HEK293 (cell line): Measurements from ENCODE around the gene DCAF7.
A peak's percentile ranks its signal among the peaks of the same experiment; 100 is the strongest.

ENCODE experiments used
- CTCF ChIA-PET: fragments of 350-600 bp; formaldehyde crosslinking; extraction: SDS; loops from one replicate; lab custom pipeline; 2021; ENCODE audit warnings: antibody characterized with exemption; lab: Yijun Ruan, JAX
- POLR2A ChIA-PET: fragments of 300-600 bp; formaldehyde crosslinking; extraction: SDS; loops from one replicate; lab custom pipeline; 2020; ENCODE audit warnings: antibody characterized with exemption, inconsistent platforms; lab: Yijun Ruan, JAX
- H3K27ac ChIP-seq: fragments of 200-500 bp; sonication (Bioruptor generic); 2 replicates; pipeline ENCODE4 v1.5.1; 2014; ENCODE audit warnings: low read depth, low read length, control low read depth, inconsistent platforms; ENCODE audit errors: extremely low read depth
- H3K36me3 ChIP-seq, 2 experiments: fragments of 200-500 bp in 1 of 2; sonication (Bioruptor generic) in 1 of 2; 1 replicate in 1 of 2; 2 replicates in 1 of 2; pipeline ENCODE4 v1.5.1; 2014 to 2017; ENCODE audit warnings: inconsistent platforms in 2 of 2, low read length in 2 of 2; ENCODE audit not compliant: control insufficient read depth in 2 of 2, insufficient read depth in 1 of 2
- H3K4me1 ChIP-seq: fragments of 200-500 bp; sonication (Bioruptor generic); 2 replicates; pipeline ENCODE4 v1.5.1; 2014; ENCODE audit warnings: mild to moderate bottlenecking, low read length, inconsistent platforms; ENCODE audit not compliant: control insufficient read depth, insufficient read depth
- H3K4me3 ChIP-seq: 2 replicates; pipeline ENCODE4 v1.5.1; 2011; ENCODE audit warnings: low read depth, mild to moderate bottlenecking, control low read depth, low read length, moderate library complexity
- H3K9me3 ChIP-seq: fragments of 200-500 bp; sonication (Bioruptor generic); 2 replicates; pipeline ENCODE4 v1.5.1; 2014; ENCODE audit warnings: low read depth, low read length, inconsistent platforms; ENCODE audit not compliant: control insufficient read depth, insufficient read depth
- GLIS1 ChIP-seq: fragments of 450-650 bp; formaldehyde crosslinking; IDR thresholded peaks from 2 replicates; pipeline ENCODE4 v1.5.1; 2016; ENCODE audit warnings: missing biosample characterization, missing genetic modification characterization
- OVOL3 ChIP-seq: fragments of 450-650 bp; formaldehyde crosslinking; IDR thresholded peaks from 2 replicates; pipeline ENCODE4 v1.5.1; 2016; ENCODE audit warnings: missing biosample characterization, missing genetic modification characterization
- SP2 ChIP-seq: fragments of 450-650 bp; formaldehyde crosslinking; IDR thresholded peaks from 2 replicates; pipeline ENCODE4 v1.5.1; 2016; ENCODE audit warnings: missing biosample characterization, missing genetic modification characterization
- SP7 ChIP-seq: fragments of 450-650 bp; formaldehyde crosslinking; IDR thresholded peaks from 2 replicates; pipeline ENCODE4 v1.5.1; 2016; ENCODE audit warnings: missing biosample characterization, missing genetic modification characterization
- ZIC2 ChIP-seq: fragments of 450-650 bp; formaldehyde crosslinking; IDR thresholded peaks from 2 replicates; pipeline ENCODE4 v1.5.1; 2016; ENCODE audit warnings: missing biosample characterization, missing genetic modification characterization
- ZNF121 ChIP-seq: fragments of 450-650 bp; formaldehyde crosslinking; IDR thresholded peaks from 2 replicates; pipeline ENCODE4 v1.5.1; 2016; ENCODE audit warnings: missing biosample characterization, missing genetic modification characterization
- ZNF510 ChIP-seq: fragments of 450-650 bp; formaldehyde crosslinking; IDR thresholded peaks from 2 replicates; pipeline ENCODE4 v1.5.1; 2018; ENCODE audit warnings: mild to moderate bottlenecking, missing genetic modification characterization, missing biosample characterization; ENCODE audit not compliant: insufficient replicate concordance
- ZNF600 ChIP-seq: fragments of 450-650 bp; formaldehyde crosslinking; IDR thresholded peaks from 2 replicates; pipeline ENCODE4 v1.5.1; 2016; ENCODE audit warnings: missing biosample characterization, missing genetic modification characterization
- ZXDB ChIP-seq: fragments of 450-650 bp; formaldehyde crosslinking; IDR thresholded peaks from 2 replicates; pipeline ENCODE4 v1.5.1; 2016; ENCODE audit warnings: missing biosample characterization, missing genetic modification characterization
- TF ChIP-seq, protein P1 (sequence below): fragments of 450-650 bp; formaldehyde crosslinking; IDR thresholded peaks from 2 replicates; pipeline ENCODE4 v1.5.1; 2017; ENCODE audit warnings: missing biosample characterization, missing genetic modification characterization
- TF ChIP-seq, protein P2 (sequence below): fragments of 450-650 bp; formaldehyde crosslinking; IDR thresholded peaks from 2 replicates; pipeline ENCODE4 v1.5.1; 2016; ENCODE audit warnings: missing biosample characterization, missing genetic modification characterization

Gene DCAF7

DNA sequence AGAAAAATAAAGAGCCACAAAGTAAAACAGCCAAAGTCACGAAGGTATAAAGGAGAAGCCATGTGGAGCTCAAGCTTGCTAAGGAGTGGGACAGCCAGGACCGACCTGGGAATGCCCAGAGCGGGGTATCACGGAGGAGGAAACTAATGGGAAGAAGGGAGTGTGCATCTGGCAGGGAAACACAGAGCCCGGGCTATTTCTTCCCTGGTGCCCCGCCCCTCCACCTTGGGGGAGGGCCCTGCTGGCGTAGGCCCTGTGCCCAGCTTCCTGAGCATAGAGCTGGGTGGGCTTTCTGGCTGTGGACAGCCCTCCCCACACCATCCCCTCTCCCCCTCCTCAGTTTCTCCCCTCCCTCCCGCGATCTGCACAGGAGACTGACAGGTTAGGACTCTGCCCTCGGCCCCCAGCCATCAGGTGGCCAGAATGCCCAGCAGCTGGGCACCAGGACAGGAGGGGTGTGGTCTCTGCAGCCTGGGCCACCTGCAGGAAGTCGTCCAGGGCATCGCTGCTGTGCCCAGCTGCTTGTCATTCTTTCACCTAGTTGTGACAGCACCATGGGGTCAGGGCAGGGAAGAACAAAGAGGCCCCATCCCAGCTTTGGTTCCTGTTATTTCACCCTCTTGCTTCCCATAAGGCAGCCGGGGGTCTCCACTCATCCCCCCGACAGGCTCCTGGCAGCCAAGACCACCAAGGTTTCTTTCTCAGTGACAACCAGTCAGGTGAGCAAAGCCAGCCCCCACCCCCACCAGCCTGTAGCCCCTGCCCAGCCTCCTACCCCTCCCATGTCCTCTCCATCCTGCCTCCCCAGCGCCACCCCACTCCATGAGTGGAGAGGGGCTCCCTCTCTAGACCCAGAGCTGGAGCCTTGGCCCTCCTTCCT lies 7.1 kb upstream of the DCAF7 start:
- POLR2A ChIA-PET, result interaction anchor here (0.6 kb wide), 1 partner anchor 30 kb away, joined by 3 read pairs; no protein-coding TSS in a partner anchor
- CTCF ChIA-PET, result interaction anchor here (0.6 to 2.6 kb wide), 6 partner anchors 31 to 400 kb away, joined by 3 to 10 read pairs (median 4); no protein-coding TSS in a partner anchor
- Histone ChIP-seq H3K4me3 (no peak overlapping the region), H3K4me1 (no peaks in the 10 kb centered on the region), H3K36me3 (no peaks in the 10 kb centered on the region), H3K9me3 (no peaks in the 10 kb centered on the region), H3K27ac (no peak overlapping the region)
- TF ChIP-seq, protein P1, sequence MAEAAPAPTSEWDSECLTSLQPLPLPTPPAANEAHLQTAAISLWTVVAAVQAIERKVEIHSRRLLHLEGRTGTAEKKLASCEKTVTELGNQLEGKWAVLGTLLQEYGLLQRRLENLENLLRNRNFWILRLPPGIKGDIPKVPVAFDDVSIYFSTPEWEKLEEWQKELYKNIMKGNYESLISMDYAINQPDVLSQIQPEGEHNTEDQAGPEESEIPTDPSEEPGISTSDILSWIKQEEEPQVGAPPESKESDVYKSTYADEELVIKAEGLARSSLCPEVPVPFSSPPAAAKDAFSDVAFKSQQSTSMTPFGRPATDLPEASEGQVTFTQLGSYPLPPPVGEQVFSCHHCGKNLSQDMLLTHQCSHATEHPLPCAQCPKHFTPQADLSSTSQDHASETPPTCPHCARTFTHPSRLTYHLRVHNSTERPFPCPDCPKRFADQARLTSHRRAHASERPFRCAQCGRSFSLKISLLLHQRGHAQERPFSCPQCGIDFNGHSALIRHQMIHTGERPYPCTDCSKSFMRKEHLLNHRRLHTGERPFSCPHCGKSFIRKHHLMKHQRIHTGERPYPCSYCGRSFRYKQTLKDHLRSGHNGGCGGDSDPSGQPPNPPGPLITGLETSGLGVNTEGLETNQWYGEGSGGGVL, result peak; percentile 52; the same call in 1 of the 2 replicates
- TF ChIP-seq SP2 (tag by site-specific recombination), result peak; percentile 48; the same call in 1 of the 2 replicates
- no peak for TF ChIP-seq ZNF121 (tag by site-specific recombination)

DNA sequence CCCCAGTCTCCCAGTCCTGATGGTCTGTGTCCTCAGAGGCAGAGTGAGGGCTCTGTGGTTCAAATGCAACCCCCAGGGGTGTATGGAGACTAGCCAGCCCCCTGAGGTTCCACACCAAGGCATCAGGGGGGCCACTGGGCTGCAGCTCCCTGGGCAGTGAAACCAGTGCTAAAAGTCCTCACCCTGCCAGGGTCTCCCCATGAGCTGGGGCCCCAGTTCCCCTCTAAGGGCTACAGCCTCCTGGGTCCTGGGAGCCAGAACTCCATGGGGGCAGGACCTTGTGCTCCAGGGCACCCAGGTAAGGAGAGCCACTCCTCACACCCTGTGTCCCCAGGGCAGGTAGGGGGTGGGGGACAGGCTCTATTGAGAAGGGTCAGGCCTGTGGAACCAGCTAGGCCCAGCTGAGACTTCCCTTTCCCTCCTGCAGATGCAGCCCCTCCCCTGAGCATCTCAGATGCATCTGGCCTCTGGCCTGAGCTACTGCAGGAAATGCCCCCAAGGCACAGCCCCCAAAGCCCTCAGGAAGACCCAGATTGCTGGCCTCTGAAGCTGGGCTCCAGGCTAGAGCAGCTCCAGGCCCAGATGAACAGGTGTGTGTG lies 6.4 kb upstream of the DCAF7 start:
- no peaks in the 10 kb centered on the region for H3K4me1 ChIP-seq
- no peak for TF ChIP-seq ZNF510
- peak; percentile 28; the same call in 1 of the 2 replicates for TF ChIP-seq GLIS1 (tag by site-specific recombination)
- no peak for TF ChIP-seq ZXDB (tag by site-specific recombination)
- peak; percentile 40 for TF ChIP-seq ZIC2 (tag by site-specific recombination)
- TF ChIP-seq, protein P2, sequence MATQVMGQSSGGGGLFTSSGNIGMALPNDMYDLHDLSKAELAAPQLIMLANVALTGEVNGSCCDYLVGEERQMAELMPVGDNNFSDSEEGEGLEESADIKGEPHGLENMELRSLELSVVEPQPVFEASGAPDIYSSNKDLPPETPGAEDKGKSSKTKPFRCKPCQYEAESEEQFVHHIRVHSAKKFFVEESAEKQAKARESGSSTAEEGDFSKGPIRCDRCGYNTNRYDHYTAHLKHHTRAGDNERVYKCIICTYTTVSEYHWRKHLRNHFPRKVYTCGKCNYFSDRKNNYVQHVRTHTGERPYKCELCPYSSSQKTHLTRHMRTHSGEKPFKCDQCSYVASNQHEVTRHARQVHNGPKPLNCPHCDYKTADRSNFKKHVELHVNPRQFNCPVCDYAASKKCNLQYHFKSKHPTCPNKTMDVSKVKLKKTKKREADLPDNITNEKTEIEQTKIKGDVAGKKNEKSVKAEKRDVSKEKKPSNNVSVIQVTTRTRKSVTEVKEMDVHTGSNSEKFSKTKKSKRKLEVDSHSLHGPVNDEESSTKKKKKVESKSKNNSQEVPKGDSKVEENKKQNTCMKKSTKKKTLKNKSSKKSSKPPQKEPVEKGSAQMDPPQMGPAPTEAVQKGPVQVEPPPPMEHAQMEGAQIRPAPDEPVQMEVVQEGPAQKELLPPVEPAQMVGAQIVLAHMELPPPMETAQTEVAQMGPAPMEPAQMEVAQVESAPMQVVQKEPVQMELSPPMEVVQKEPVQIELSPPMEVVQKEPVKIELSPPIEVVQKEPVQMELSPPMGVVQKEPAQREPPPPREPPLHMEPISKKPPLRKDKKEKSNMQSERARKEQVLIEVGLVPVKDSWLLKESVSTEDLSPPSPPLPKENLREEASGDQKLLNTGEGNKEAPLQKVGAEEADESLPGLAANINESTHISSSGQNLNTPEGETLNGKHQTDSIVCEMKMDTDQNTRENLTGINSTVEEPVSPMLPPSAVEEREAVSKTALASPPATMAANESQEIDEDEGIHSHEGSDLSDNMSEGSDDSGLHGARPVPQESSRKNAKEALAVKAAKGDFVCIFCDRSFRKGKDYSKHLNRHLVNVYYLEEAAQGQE, result no peak
- no peak for TF ChIP-seq OVOL3 (tag by site-specific recombination)
- TF ChIP-seq, all 188 proteins: peak for 2
- H3K9me3 ChIP-seq, result no peaks in the 10 kb centered on the region
- no peak overlapping the region for H3K4me3 ChIP-seq
- ChIA-PET POLR2A (interaction anchor here (0.6 kb wide), 1 partner anchor 29 kb away, joined by 3 read pairs; no protein-coding TSS in a partner anchor), CTCF (interaction anchor here (0.7 to 2.6 kb wide), 3 partner anchors 21 to 292 kb away, joined by 3 to 10 read pairs (median 4); no protein-coding TSS in a partner anchor)
- H3K36me3 ChIP-seq, result no peaks in the 10 kb centered on the region
- no peak overlapping the region for H3K27ac ChIP-seq

DNA sequence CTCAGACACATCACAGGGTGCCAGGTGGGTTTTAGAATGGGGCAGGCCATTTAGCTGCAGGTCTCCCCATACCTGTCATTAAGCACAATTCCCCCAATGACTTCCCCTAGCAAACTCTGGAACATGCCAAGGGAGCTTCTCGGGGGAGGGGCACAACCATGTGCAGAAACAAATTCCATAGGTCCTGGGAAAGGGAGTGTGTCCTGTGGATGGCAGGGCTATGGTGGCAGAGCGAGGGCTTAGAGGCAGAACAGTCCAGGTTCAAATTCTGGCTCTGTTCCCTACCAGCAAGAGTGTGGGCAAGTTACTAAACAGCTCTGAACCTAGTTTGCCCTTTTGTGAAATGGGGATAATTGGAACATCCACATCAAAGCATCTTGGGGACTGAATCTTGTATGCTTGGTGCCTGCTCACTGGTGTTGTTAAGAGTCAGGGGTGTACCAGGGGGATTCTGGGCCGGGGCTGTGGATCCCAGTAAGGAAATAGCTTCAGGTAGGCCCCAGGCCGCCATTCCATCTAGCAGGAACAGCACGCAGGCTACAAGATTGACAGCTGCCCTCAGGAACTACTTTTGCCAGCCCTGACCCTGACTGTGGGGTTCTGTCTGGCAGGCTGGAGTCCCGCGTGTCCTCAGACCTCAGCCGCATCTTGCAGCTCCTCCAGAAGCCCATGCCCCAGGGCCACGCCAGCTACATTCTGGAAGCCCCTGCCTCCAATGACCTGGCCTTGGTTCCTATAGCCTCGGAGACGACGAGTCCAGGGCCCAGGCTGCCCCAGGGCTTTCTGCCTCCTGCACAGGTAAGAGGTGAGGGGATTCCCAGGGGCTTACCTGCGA lies 5.6 kb upstream of the DCAF7 start:
- no peaks in the 10 kb centered on the region for H3K9me3 ChIP-seq
- ChIA-PET CTCF (interaction anchor here (0.5 to 2.6 kb wide), 3 partner anchors 20 to 187 kb away, joined by 3 to 10 read pairs (median 3); no protein-coding TSS in a partner anchor), POLR2A (no interaction called here)
- no peaks in the 10 kb centered on the region for H3K36me3 ChIP-seq
- H3K4me1 ChIP-seq, result 0 out of 2 replicates have a peak, but pooled peaks cover 2% of the 10 kb centered on the region
- H3K4me3 ChIP-seq, result no peak overlapping the region
- no peak for TF ChIP-seq SP7 (tag by site-specific recombination)
- peak; percentile 87 for TF ChIP-seq ZNF600 (tag by site-specific recombination)
- no peak overlapping the region for H3K27ac ChIP-seq
